Mucosa of rectum (tissue), 2 donors: ENCODE data around the gene INPP4B.

ENCODE experiments used
- H3K27ac ChIP-seq, 2 donors: one replicate each; pipeline ENCODE4 v1.7.0; 2013; ENCODE audit warnings: inconsistent platforms in 2 of 2, low read depth in 2 of 2, low read length in 2 of 2
- H3K27me3 ChIP-seq, 2 donors: one replicate each; pipeline ENCODE4 v1.7.0; 2013; ENCODE audit warnings: low read length in 2 of 2; ENCODE audit not compliant: control insufficient read depth in 2 of 2, insufficient read depth in 2 of 2
- H3K36me3 ChIP-seq, 2 donors: one replicate each; pipeline ENCODE4 v1.7.0; 2013; ENCODE audit warnings: low read length in 2 of 2; ENCODE audit not compliant: control insufficient read depth in 2 of 2, insufficient read depth in 2 of 2
- H3K4me1 ChIP-seq, 2 donors: one replicate each; pipeline ENCODE4 v1.7.0; 2013; ENCODE audit warnings: low read length in 2 of 2, mild to moderate bottlenecking in 1 of 2; ENCODE audit not compliant: control insufficient read depth in 2 of 2, insufficient read depth in 2 of 2
- H3K4me3 ChIP-seq, 2 donors: one replicate each; pipeline ENCODE4 v1.7.0; 2013; ENCODE audit warnings: low read length in 2 of 2
- H3K9ac ChIP-seq, 2 donors: one replicate each; pipeline ENCODE4 v1.7.0; 2013; ENCODE audit warnings: low read length in 2 of 2, low read depth in 1 of 2, mild to moderate bottlenecking in 1 of 2
- H3K9me3 ChIP-seq, 2 donors: one replicate each; pipeline ENCODE4 v1.7.0; 2013; ENCODE audit warnings: low read length in 2 of 2; ENCODE audit not compliant: control insufficient read depth in 2 of 2
- donor health status: healthy.
- donor health status: Normal muscosa, but diverticular disease.

Gene INPP4B

GRCh38 chr4:142312391-142312790 lies 533.7 kb downstream of the INPP4B start:
- peaks cover 18 to 32% of the 10 kb centered on the region in 2 donors for H3K4me1 ChIP-seq

DNA sequence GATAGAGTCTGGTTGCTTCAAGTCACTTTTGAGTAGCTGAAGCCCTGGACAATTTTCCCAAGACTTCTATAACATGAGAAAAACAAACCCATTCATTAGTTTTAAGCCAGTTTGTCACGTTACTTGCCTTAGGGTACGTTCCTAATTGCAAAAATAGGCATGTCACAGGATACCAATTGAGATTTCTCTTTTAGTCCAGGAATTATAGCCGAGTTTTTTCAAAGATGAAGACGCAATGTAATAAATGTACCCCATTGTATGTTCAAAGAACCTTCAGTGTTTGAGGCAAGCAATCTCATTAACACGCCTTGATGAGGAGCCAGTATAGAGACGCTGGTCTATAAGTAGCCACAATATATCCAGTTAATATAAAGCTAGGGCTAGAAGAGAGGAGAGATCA lies 534.2 kb downstream of the INPP4B start:
- H3K9ac ChIP-seq: no peak overlapping the region
- no peaks in the 10 kb centered on the region for H3K27me3 ChIP-seq
- no peaks in the 10 kb centered on the region for H3K9me3 ChIP-seq
- H3K27ac ChIP-seq: no peak overlapping the region
- no peaks in the 10 kb centered on the region for H3K36me3 ChIP-seq
- no peak overlapping the region for H3K4me3 ChIP-seq
- peaks cover 18 to 36% of the 10 kb centered on the region in 2 donors for H3K4me1 ChIP-seq

More at GRCh38 chr4:142312391-142312790, 533.7 kb downstream of the INPP4B start:
- H3K27me3 ChIP-seq: no peaks in the 10 kb centered on the region
- H3K4me3 ChIP-seq: no peak overlapping the region
- H3K9me3 ChIP-seq: no peaks in the 10 kb centered on the region
- H3K27ac ChIP-seq: no peak overlapping the region
- H3K9ac ChIP-seq: no peak overlapping the region
- no peaks in the 10 kb centered on the region for H3K36me3 ChIP-seq

DNA sequence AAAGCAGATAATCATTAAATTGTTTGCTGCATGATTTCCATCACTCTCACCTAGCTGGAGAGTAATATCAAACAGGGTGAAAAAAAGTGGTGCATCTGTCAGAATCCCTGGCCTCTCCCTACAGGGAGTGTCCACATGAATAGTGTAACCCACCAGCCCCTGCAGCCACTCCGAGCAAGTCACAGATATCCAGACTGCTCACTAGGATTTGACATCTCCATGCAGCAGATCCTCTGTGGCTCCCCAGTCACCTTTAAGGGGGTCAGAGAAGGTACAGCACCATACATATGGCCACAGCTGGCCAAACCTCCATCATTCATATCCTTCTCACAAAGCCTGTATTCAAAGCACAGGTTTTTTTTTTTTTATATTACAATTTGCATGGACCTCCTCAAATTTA lies 536.3 kb downstream of the INPP4B start:
- Histone ChIP-seq H3K9ac (no peak overlapping the region), H3K4me3 (no peak overlapping the region), H3K27ac (no peak overlapping the region), H3K4me1 (peaks cover 12 to 24% of the 10 kb centered on the region in 2 donors), H3K27me3 (no peaks in the 10 kb centered on the region), H3K9me3 (no peaks in the 10 kb centered on the region), H3K36me3 (no peaks in the 10 kb centered on the region)

- no peaks in the 10 kb centered on the region for H3K9me3 ChIP-seq
- no peaks in the 10 kb centered on the region for H3K27me3 ChIP-seq
- no peaks in the 10 kb centered on the region for H3K36me3 ChIP-seq
- no peak overlapping the region for H3K27ac ChIP-seq
- peaks cover 0 to 10% of the 10 kb centered on the region in 2 donors for H3K4me1 ChIP-seq
- H3K4me3 ChIP-seq: peak overlapping the region in 1 of 2 donors; percentile 21
- no peak overlapping the region for H3K9ac ChIP-seq
Measured at GRCh38 chr4:142307857-142308256, 538.2 kb downstream of the INPP4B start.

GRCh38 chr4:142297313-142297712 lies 548.8 kb downstream of the INPP4B start:
- Histone ChIP-seq H3K27me3 (no peaks in the 10 kb centered on the region), H3K9me3 (no peaks in the 10 kb centered on the region), H3K9ac (no peak overlapping the region), H3K36me3 (no peaks in the 10 kb centered on the region), H3K27ac (no peak overlapping the region), H3K4me3 (no peak overlapping the region), H3K4me1 (no peaks in the 10 kb centered on the region)

DNA sequence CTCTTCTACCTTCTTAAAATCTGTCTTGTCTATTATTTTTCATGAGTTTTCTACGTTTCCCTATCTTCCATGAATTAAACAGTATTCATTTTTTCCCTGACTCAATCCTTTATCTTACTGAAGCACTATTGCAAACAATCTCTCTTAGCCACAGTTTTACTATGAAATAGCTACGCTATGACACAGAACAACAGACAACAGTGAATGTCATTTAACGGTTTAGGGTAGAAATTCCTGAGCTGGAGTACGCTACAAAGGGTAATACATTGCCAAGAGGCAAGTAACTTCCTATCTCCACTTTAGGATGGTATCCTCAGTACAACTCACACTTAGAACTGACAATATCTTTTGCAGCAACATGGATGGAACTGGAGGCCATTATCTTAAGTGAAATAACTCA lies 552.6 kb downstream of the INPP4B start:
- Histone ChIP-seq H3K4me1 (no peaks in the 10 kb centered on the region), H3K36me3 (no peaks in the 10 kb centered on the region), H3K27ac (no peak overlapping the region), H3K27me3 (no peaks in the 10 kb centered on the region), H3K9me3 (no peaks in the 10 kb centered on the region), H3K4me3 (no peak overlapping the region), H3K9ac (no peak overlapping the region)

GRCh38 chr4:142292231-142292630 lies 553.9 kb downstream of the INPP4B start:
- no peaks in the 10 kb centered on the region for H3K27me3 ChIP-seq
- no peaks in the 10 kb centered on the region for H3K36me3 ChIP-seq
- H3K9ac ChIP-seq: no peak overlapping the region
- no peak overlapping the region for H3K4me3 ChIP-seq
- H3K9me3 ChIP-seq: no peaks in the 10 kb centered on the region
- no peaks in the 10 kb centered on the region for H3K4me1 ChIP-seq
- no peak overlapping the region for H3K27ac ChIP-seq

DNA sequence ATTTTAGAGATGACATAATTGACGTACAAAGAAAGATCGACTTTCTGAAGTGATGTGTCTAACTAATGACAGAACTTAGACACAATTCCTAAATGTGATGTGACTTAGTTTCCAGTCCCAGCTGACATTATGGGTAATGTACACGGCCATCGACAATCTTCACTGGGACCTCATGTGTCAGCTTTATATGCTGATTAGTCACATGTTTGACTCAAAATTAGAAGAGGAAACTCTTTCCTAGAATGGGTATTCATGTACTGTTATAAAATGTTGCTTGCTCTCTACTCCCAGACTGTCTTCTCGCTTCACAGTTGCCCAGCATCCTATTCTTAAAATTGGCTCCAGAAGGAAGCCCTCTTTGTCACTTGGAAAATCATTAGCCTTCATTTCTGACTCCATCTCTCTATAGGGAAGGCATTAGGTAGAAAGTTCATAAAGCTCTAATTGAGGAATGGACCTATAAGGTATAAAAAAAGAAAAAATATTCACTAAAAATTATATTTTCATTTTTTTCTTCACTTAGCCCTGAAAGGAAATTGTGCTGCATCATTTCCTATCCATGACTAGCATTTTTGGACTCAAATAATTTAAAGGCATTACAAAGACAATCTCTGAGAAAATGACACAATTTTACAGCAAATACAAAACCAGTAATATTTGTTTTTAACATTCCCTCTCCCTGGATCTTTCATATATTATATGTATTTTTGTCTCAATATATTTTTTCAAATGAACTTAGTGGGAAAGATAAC lies 554.6 kb downstream of the INPP4B start:
- Histone ChIP-seq H3K9me3 (no peaks in the 10 kb centered on the region), H3K36me3 (no peaks in the 10 kb centered on the region), H3K27me3 (no peaks in the 10 kb centered on the region), H3K4me3 (no peak overlapping the region), H3K4me1 (no peaks in the 10 kb centered on the region), H3K9ac (no peak overlapping the region), H3K27ac (no peak overlapping the region)

GRCh38 chr4:142287371-142287770 lies 558.7 kb downstream of the INPP4B start:
- H3K27me3 ChIP-seq: no peaks in the 10 kb centered on the region
- H3K4me3 ChIP-seq: no peak overlapping the region
- H3K9me3 ChIP-seq: no peaks in the 10 kb centered on the region
- H3K9ac ChIP-seq: no peak overlapping the region
- H3K27ac ChIP-seq: no peak overlapping the region
- H3K36me3 ChIP-seq: no peaks in the 10 kb centered on the region
- no peaks in the 10 kb centered on the region for H3K4me1 ChIP-seq

GRCh38 chr4:142285222-142285583 lies 560.9 kb downstream of the INPP4B start:
- H3K9me3 ChIP-seq: no peaks in the 10 kb centered on the region
- no peaks in the 10 kb centered on the region for H3K36me3 ChIP-seq
- no peak overlapping the region for H3K4me3 ChIP-seq
- H3K4me1 ChIP-seq: no peaks in the 10 kb centered on the region
- H3K27me3 ChIP-seq: no peaks in the 10 kb centered on the region
- no peak overlapping the region for H3K27ac ChIP-seq
- no peak overlapping the region for H3K9ac ChIP-seq
